Hindlimb muscle (tissue), 1 donor: Measurements from ENCODE around the gene IGSF3. TPM values are rescaled to one million over a fixed set of nuclear protein-coding genes. Genes with fewer than 3 reads are reported as not detected.

Experiments used
- polyA plus RNA-seq: library from polyadenylated mRNA; unstranded; fragments of 120-200 nt; gene quantifications from one replicate; pipeline ENCODE4 v1.2.1, GENCODE V29; 2013; ENCODE audit not compliant: insufficient read length

IGSF3 gene
- polyA plus RNA-seq, 1 donor: 24.8 TPM

Other genes starting within 250 kb of the IGSF3 start
- gene CD58, start 96.7 kb downstream of the IGSF3 start, polyA plus RNA-seq: 9.8 TPM
- not detected for gene CD2, start 86.7 kb upstream of the IGSF3 start, polyA plus RNA-seq
- 118 TPM for gene PTGFRN, start 242.2 kb upstream of the IGSF3 start, polyA plus RNA-seq